HG03045 (cell line): Measurements from ENCODE around the gene SPG21.
A peak's percentile ranks its signal among the peaks of the same experiment; 100 is the strongest.
"Not testable (repeated sequence)": the region's sequence is repeated elsewhere in the genome, so short reads cannot be mapped to it uniquely, and the experiment has no call there.

Experiments used
- ATAC-seq: cut with Tn5 transposase; IDR thresholded peaks from one replicate; pipeline ENCODE4 v1.9.1; 2021; ENCODE audit warnings: mild to moderate bottlenecking, moderate library complexity; ENCODE audit not compliant: unreplicated experiment

SPG21 gene

GRCh38 chr15:64989416-64990167 is at the start of gene SPG21:
SPG21 (minus strand) TSS chr15:64989914; CDS start chr15:64983569, 6,345 bp downstream.
- ATAC-seq = peak; percentile 96

- ATAC-seq = no peak
Measured at GRCh38 chr15:65038836-65039235, 49.1 kb upstream of the SPG21 start.

GRCh38 chr15:65038428-65038827 is 48.7 kb upstream of the SPG21 start:
- no peak for ATAC-seq

GRCh38 chr15:65037309-65037708 is 47.6 kb upstream of the SPG21 start:
- ATAC-seq = no peak

- ATAC-seq = no peak
Measured at GRCh38 chr15:65034719-65035118, 45.0 kb upstream of the SPG21 start.

GRCh38 chr15:65033659-65034269 is 44.0 kb upstream of the SPG21 start:
- ATAC-seq = no peak

GRCh38 chr15:65032801-65033537 is 43.3 kb upstream of the SPG21 start:
- no peak for ATAC-seq

- no peak for ATAC-seq
Measured at GRCh38 chr15:65029736-65030208, 40.1 kb upstream of the SPG21 start.

GRCh38 chr15:65028921-65029735 is 39.4 kb upstream of the SPG21 start, which contains the start of gene MTFMT:
MTFMT (minus strand) TSS chr15:65029639; CDS start chr15:65029613, 26 bp downstream.
- peak; percentile 73 for ATAC-seq

- no peak for ATAC-seq
Measured at GRCh38 chr15:65028338-65028737, 38.6 kb upstream of the SPG21 start.

- ATAC-seq = no peak
Measured at GRCh38 chr15:65027593-65027992, 37.9 kb upstream of the SPG21 start.

GRCh38 chr15:65026756-65027155 is 37.0 kb upstream of the SPG21 start:
- ATAC-seq = no peak

GRCh38 chr15:65021488-65021887 is 31.8 kb upstream of the SPG21 start:
- ATAC-seq = no peak

GRCh38 chr15:65020419-65020818 is 30.7 kb upstream of the SPG21 start:
- no peak for ATAC-seq

GRCh38 chr15:65011198-65011597 is 21.5 kb upstream of the SPG21 start:
- ATAC-seq = not testable (repeated sequence)

GRCh38 chr15:65008983-65009382 is 19.3 kb upstream of the SPG21 start:
- ATAC-seq = no peak

- no peak for ATAC-seq
Measured at GRCh38 chr15:65006876-65007275, 17.2 kb upstream of the SPG21 start.

GRCh38 chr15:65004993-65005392 is 15.3 kb upstream of the SPG21 start:
- ATAC-seq = no peak

- no peak for ATAC-seq
Measured at GRCh38 chr15:64997745-64998375, 8.1 kb upstream of the SPG21 start.

GRCh38 chr15:64997066-64997465 is 7.4 kb upstream of the SPG21 start:
- ATAC-seq = no peak
